HepG2 (cell line): ENCODE results near the gene UQCRHL. TPM values are rescaled to one million over a fixed set of nuclear protein-coding genes. Genes with fewer than 3 reads are reported as not detected.

Experiments
- ADNP ChIP-seq: sonication (generic); formaldehyde crosslinking; IDR thresholded peaks from 2 replicates; pipeline ENCODE4 v1.4.0; 2020; ENCODE audit warnings: missing genetic modification reagents
- AGO2 ChIP-seq: fragments of 200-400 bp; formaldehyde crosslinking; optimal IDR thresholded peaks from 2 replicates; pipeline ENCODE3; 2017; ENCODE audit warnings: mild to moderate bottlenecking, low read depth, low read length, moderate library complexity
- CCDC6 ChIP-seq: sonication (generic); formaldehyde crosslinking; IDR thresholded peaks from 2 replicates; pipeline ENCODE4 v1.8.1; 2022; ENCODE audit warnings: mild to moderate bottlenecking, missing genetic modification reagents, moderate library complexity
- CEBPG ChIP-seq: IDR thresholded peaks from 2 replicates; pipeline ENCODE4 v1.6.1; 2016
- DR1 ChIP-seq: sonication (generic); formaldehyde crosslinking; IDR thresholded peaks from 2 replicates; pipeline ENCODE4 v1.8.0; 2021; ENCODE audit warnings: mild to moderate bottlenecking, missing genetic modification reagents, inconsistent platforms
- FUBP1 ChIP-seq: sonication (generic); formaldehyde crosslinking; IDR thresholded peaks from 2 replicates; pipeline ENCODE4 v1.5.1; 2020; ENCODE audit warnings: missing genetic modification reagents, mild to moderate bottlenecking, borderline replicate concordance
- GLI4 ChIP-seq: sonication (generic); formaldehyde crosslinking; IDR thresholded peaks from 2 replicates; pipeline ENCODE4 v1.5.1; 2020; ENCODE audit warnings: missing genetic modification reagents, mild to moderate bottlenecking, moderate library complexity, borderline replicate concordance
- HNF4A ChIP-seq: sonication (generic); formaldehyde crosslinking; IDR thresholded peaks from 2 replicates; pipeline ENCODE4 v1.4.0; 2020; ENCODE audit warnings: missing genetic modification reagents
- HNRNPL ChIP-seq: fragments of 200-400 bp; formaldehyde crosslinking; IDR thresholded peaks from 2 replicates; pipeline ENCODE4 v1.6.1; 2017; ENCODE audit warnings: mild to moderate bottlenecking, low read depth, low read length
- MBD4 ChIP-seq: IDR thresholded peaks from 2 replicates; pipeline ENCODE4 v1.6.1; 2012; ENCODE audit warnings: low read length, inconsistent platforms, borderline replicate concordance
- MED8 ChIP-seq: sonication (generic); formaldehyde crosslinking; IDR thresholded peaks from 2 replicates; pipeline ENCODE4 v1.8.1; 2023; ENCODE audit warnings: mild to moderate bottlenecking, missing genetic modification reagents; ENCODE audit not compliant: insufficient replicate concordance
- POLR2AphosphoS5 ChIP-seq: IDR thresholded peaks from 2 replicates; pipeline ENCODE4 v1.6.1; 2012; ENCODE audit warnings: low read depth, low read length
- TCF7 ChIP-seq: sonication (generic); IDR thresholded peaks from 2 replicates; pipeline ENCODE4 v1.6.1; 2016; ENCODE audit warnings: antibody characterized with exemption, low read depth
- ZFP36L2 ChIP-seq: sonication (generic); formaldehyde crosslinking; IDR thresholded peaks from 2 replicates; pipeline ENCODE4 v1.4.0; 2020; ENCODE audit warnings: missing genetic modification reagents
- ZNF138 ChIP-seq: sonication (generic); formaldehyde crosslinking; IDR thresholded peaks from 2 replicates; pipeline ENCODE4 v1.5.0; 2020; ENCODE audit warnings: mild to moderate bottlenecking, low read depth, missing genetic modification reagents
- ZNF337 ChIP-seq: sonication (generic); formaldehyde crosslinking; IDR thresholded peaks from 2 replicates; pipeline ENCODE4 v1.5.1; 2020; ENCODE audit warnings: missing genetic modification reagents, low read depth, mild to moderate bottlenecking, borderline replicate concordance
- ZNF549 ChIP-seq: sonication (generic); formaldehyde crosslinking; IDR thresholded peaks from 2 replicates; pipeline ENCODE4 v1.5.0; 2020; ENCODE audit warnings: missing genetic modification reagents
- ZNF574 ChIP-seq: sonication (generic); formaldehyde crosslinking; IDR thresholded peaks from 2 replicates; pipeline ENCODE4 v1.4.0; 2020; ENCODE audit warnings: missing genetic modification reagents
- ZNF615 ChIP-seq: sonication (generic); formaldehyde crosslinking; IDR thresholded peaks from 2 replicates; pipeline ENCODE4 v1.5.0; 2020; ENCODE audit warnings: mild to moderate bottlenecking, missing genetic modification reagents, borderline replicate concordance
- ZNF691 ChIP-seq: sonication (generic); formaldehyde crosslinking; IDR thresholded peaks from 2 replicates; pipeline ENCODE4 v1.4.0; 2020; ENCODE audit warnings: missing genetic modification reagents, low read depth, mild to moderate bottlenecking, borderline replicate concordance
- ZNF777 ChIP-seq: sonication (generic); formaldehyde crosslinking; IDR thresholded peaks from 2 replicates; pipeline ENCODE4 v1.4.0; 2020; ENCODE audit warnings: missing genetic modification reagents
- polyA plus RNA-seq, 8 experiments: library from polyadenylated mRNA; depleted of rRNA in 3 of 8; stranded (reverse) in 7 of 8; unstranded in 1 of 8; fragments of >200 nt; fragmentation: Illumina TruSeq in 4 of 8; extraction: Trizol in 4 of 8; gene quantifications; 2 replicates each; pipeline versions ENCODE4 v1.2.1 to v1.2.3, GENCODE V29; 2011 to 2016; ENCODE audit warnings: low read depth in 4 of 8, missing spikeins in 1 of 8, mixed read lengths in 1 of 8; ENCODE audit not compliant: insufficient read depth in 1 of 8
- total RNA-seq, 5 experiments: library from RNA; depleted of rRNA; stranded (reverse); fragments of >200 nt; fragmentation: Illumina TruSeq; extraction: Trizol; gene quantifications; 2 replicates each; pipeline ENCODE4 v1.2.3, GENCODE V29; 2016; ENCODE audit warnings: low read depth in 1 of 5
- TF ChIP-seq, protein P1 (sequence below): sonication (generic); formaldehyde crosslinking; IDR thresholded peaks from 2 replicates; pipeline ENCODE4 v1.8.1; 2023; ENCODE audit warnings: mild to moderate bottlenecking, missing genetic modification reagents
- TF ChIP-seq, protein P2 (sequence below): IDR thresholded peaks from 2 replicates; pipeline ENCODE4 v1.6.1; 2016; ENCODE audit warnings: control low read depth
- TF ChIP-seq, protein P3 (sequence below): IDR thresholded peaks from 2 replicates; pipeline ENCODE4 v1.6.1; 2016

UQCRHL gene
- total and polyA plus RNA-seq, 2 of the 13 experiments (the other 11 are each of a cell fraction or from before 2014, with no cell fraction given): 1.8 to 2.3 TPM

- TF ChIP-seq CEBPG (CRISPR knock-in tag): no peak
- TF ChIP-seq ZNF777: peak; percentile 64
- no peak for TF ChIP-seq DR1 (CRISPR knock-in tag)
- no peak for TF ChIP-seq ZNF691 (CRISPR knock-in tag)
- TF ChIP-seq ZNF574 (CRISPR knock-in tag): no peak
- TF ChIP-seq MED8 (CRISPR knock-in tag): no peak
- peak; percentile 51; the same call in 1 of the 2 replicates for TF ChIP-seq HNRNPL
- no peak for TF ChIP-seq ZNF337 (CRISPR knock-in tag)
- TF ChIP-seq ZNF615 (CRISPR knock-in tag): peak; percentile 55; the same call in 1 of the 2 replicates
- TF ChIP-seq ZFP36L2 (CRISPR knock-in tag): no peak
- TF ChIP-seq ZNF549 (CRISPR knock-in tag): no peak
- no peak for TF ChIP-seq ZNF138
- TF ChIP-seq FUBP1 (CRISPR knock-in tag): no peak
- TF ChIP-seq, protein P1, sequence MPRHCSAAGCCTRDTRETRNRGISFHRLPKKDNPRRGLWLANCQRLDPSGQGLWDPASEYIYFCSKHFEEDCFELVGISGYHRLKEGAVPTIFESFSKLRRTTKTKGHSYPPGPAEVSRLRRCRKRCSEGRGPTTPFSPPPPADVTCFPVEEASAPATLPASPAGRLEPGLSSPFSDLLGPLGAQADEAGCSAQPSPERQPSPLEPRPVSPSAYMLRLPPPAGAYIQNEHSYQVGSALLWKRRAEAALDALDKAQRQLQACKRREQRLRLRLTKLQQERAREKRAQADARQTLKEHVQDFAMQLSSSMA (CRISPR knock-in tag): no peak
- peak; percentile 82; the same call in 1 of the 2 replicates for TF ChIP-seq GLI4 (CRISPR knock-in tag)
- no peak for TF ChIP-seq TCF7
- TF ChIP-seq ADNP: no peak
- TF ChIP-seq CCDC6: no peak
- TF ChIP-seq HNF4A (CRISPR knock-in tag): no peak
- TF ChIP-seq, protein P2, sequence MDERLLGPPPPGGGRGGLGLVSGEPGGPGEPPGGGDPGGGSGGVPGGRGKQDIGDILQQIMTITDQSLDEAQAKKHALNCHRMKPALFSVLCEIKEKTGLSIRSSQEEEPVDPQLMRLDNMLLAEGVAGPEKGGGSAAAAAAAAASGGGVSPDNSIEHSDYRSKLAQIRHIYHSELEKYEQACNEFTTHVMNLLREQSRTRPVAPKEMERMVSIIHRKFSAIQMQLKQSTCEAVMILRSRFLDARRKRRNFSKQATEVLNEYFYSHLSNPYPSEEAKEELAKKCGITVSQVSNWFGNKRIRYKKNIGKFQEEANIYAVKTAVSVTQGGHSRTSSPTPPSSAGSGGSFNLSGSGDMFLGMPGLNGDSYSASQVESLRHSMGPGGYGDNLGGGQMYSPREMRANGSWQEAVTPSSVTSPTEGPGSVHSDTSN (CRISPR knock-in tag): no peak
- TF ChIP-seq AGO2: peak; percentile 98
- TF ChIP-seq MBD4: no peak
- 0 out of 2 replicates have a peak, but pooled peaks have one; percentile 3 for TF ChIP-seq POLR2AphosphoS5
- TF ChIP-seq, protein P3, sequence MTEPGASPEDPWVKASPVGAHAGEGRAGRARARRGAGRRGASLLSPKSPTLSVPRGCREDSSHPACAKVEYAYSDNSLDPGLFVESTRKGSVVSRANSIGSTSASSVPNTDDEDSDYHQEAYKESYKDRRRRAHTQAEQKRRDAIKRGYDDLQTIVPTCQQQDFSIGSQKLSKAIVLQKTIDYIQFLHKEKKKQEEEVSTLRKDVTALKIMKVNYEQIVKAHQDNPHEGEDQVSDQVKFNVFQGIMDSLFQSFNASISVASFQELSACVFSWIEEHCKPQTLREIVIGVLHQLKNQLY (CRISPR knock-in tag): no peak
These were observed 27.8 kb upstream of the UQCRHL start (continued) for GRCh38 chr1:15835205-15835740.
